Effector memory CD8-positive, alpha-beta T cell (primary cell): ENCODE data around the gene DCC.

Experiments
- ATAC-seq: fragments of 150-1000 bp; cut with Tn5 transposase; replicated peaks from 2 replicates; pipeline ENCODE4 v1.10.0; 2021; ENCODE audit warnings: mild to moderate bottlenecking, moderate library complexity
- DNase-seq, 3 experiments: peaks; one replicate each; pipeline ENCODE4 v3.0.0; 2021
- H3K27ac Mint-ChIP-seq, 2 donors: one replicate each; pipeline ENCODE4 v1.8.0; 2022; ENCODE audit warnings: mild to moderate bottlenecking in 2 of 2, mixed read lengths in 2 of 2, moderate library complexity in 2 of 2
- H3K27me3 Mint-ChIP-seq, 2 donors: one replicate each; pipeline ENCODE4 v1.8.0; 2022; ENCODE audit warnings: mixed read lengths in 2 of 2
- H3K36me3 Mint-ChIP-seq: one replicate; pipeline ENCODE4 v1.8.0; 2022; ENCODE audit warnings: mild to moderate bottlenecking, moderate library complexity, mixed read lengths; ENCODE audit not compliant: insufficient read depth
- H3K4me1 Mint-ChIP-seq, 2 donors: one replicate each; pipeline ENCODE4 v1.8.0; 2022; ENCODE audit warnings: low read depth in 2 of 2, mixed read lengths in 2 of 2
- H3K4me3 Mint-ChIP-seq, 2 donors: one replicate each; pipeline ENCODE4 v1.8.0; 2022; ENCODE audit warnings: mild to moderate bottlenecking in 2 of 2, mixed read lengths in 2 of 2, moderate library complexity in 2 of 2
- H3K9me3 Mint-ChIP-seq, 2 donors: one replicate each; pipeline ENCODE4 v1.8.0; 2022; ENCODE audit warnings: mixed read lengths in 2 of 2

The DCC gene

GRCh38 chr18:53541924-53542323, 1201.9 kb downstream of the DCC start:
- Mint-ChIP-seq H3K9me3 (peaks cover 9 to 27% of the 10 kb centered on the region in 2 donors), H3K27ac (no peak overlapping the region), H3K27me3 (no peaks in the 10 kb centered on the region), H3K4me1 (no peaks in the 10 kb centered on the region), H3K4me3 (no peak overlapping the region), H3K36me3 (no peaks in the 10 kb centered on the region)
- ATAC-seq (no peak), DNase-seq (no peak)

- no peak for DNase-seq
- Mint-ChIP-seq H3K4me3 (no peak overlapping the region), H3K27ac (no peak overlapping the region)
These were observed 1203.7 kb downstream of the DCC start for GRCh38 chr18:53543711-53544110.

DNA sequence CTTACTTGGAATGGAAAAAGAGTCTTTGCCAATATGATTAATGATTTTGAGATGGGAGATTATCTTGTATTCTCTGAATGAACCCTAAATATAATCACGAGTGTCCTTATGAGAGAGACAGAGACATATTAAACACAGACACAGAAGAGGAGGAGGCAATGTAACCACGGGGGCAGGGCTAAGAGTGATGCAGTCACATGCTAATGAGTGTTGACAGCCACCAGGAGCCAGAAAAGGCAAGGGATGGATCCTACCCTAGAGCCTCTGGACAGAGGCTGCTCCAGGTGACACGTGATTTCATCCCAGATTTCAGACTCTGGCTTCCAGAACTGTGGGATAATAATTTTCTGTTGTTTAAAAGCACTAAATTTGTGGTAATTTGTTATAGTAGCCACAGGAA, 1204.9 kb downstream of the DCC start:
- no peak overlapping the region for H3K4me3 Mint-ChIP-seq
- no peak for DNase-seq
- H3K27ac Mint-ChIP-seq: no peak overlapping the region

More at GRCh38 chr18:53543711-53544110, 1203.7 kb downstream of the DCC start:
- Mint-ChIP-seq H3K36me3 (no peaks in the 10 kb centered on the region), H3K9me3 (peaks cover 8 to 21% of the 10 kb centered on the region in 2 donors), H3K4me1 (no peaks in the 10 kb centered on the region), H3K27me3 (no peaks in the 10 kb centered on the region)
- ATAC-seq: no peak

GRCh38 chr18:53551868-53552426, 1212.0 kb downstream of the DCC start:
- Mint-ChIP-seq H3K27me3 (no peaks in the 10 kb centered on the region), H3K4me3 (no peak overlapping the region), H3K36me3 (no peaks in the 10 kb centered on the region), H3K4me1 (no peaks in the 10 kb centered on the region), H3K27ac (no peak overlapping the region), H3K9me3 (peaks cover 0 to 14% of the 10 kb centered on the region in 2 donors)
- DNase-seq (no peak), ATAC-seq (no peak)

More for the DNA sequence above, 1204.9 kb downstream of the DCC start:
- H3K36me3 Mint-ChIP-seq: no peaks in the 10 kb centered on the region
- no peaks in the 10 kb centered on the region for H3K4me1 Mint-ChIP-seq
- no peak for ATAC-seq
- H3K9me3 Mint-ChIP-seq: peaks cover 8 to 21% of the 10 kb centered on the region in 2 donors
- no peaks in the 10 kb centered on the region for H3K27me3 Mint-ChIP-seq

DNA sequence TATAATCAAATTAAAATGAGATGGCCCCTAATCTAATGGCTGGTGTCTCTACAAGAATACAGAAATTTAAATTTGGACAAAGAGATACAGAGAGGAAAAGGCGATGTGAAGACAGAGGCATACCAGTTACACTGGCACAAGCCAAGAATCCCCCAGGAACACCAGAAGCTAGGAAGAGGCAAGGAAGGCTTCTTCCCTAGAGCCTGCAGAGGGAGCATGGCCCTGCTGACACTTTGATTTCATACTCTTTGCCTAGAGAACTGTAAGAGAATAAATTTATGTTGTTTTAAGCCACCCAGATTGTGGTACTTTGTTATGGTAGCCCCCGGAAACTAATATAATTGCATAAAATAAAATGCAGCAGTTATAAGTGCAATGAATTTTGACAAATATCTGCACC, 1213.0 kb downstream of the DCC start:
- Mint-ChIP-seq H3K36me3 (no peaks in the 10 kb centered on the region), H3K9me3 (peaks cover 0 to 14% of the 10 kb centered on the region in 2 donors), H3K4me1 (no peaks in the 10 kb centered on the region), H3K27me3 (no peaks in the 10 kb centered on the region), H3K4me3 (no peak overlapping the region), H3K27ac (no peak overlapping the region)
- DNase-seq (no peak), ATAC-seq (no peak)

DNA sequence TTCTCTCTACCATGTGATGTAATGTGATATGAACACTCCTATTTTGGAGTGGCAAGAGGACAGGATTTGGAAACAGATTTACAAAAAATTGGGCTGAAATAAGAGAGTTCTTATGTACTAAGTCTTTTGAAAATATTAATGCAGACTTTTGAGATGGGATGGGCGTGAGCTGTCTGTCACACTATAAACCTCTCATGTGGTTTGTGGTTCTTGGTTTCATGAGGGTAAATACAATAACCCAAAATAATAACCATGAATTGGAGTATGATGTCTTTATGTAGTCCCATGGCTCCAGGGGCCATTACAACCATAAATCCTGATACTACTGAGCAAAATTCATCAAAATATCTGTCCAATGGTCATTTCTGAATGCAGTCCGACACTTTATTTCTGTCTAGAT, 1216.5 kb downstream of the DCC start:
- Mint-ChIP-seq H3K36me3 (no peaks in the 10 kb centered on the region), H3K4me3 (no peak overlapping the region), H3K9me3 (peaks cover 5 to 14% of the 10 kb centered on the region in 2 donors), H3K27me3 (no peaks in the 10 kb centered on the region), H3K27ac (no peak overlapping the region), H3K4me1 (no peaks in the 10 kb centered on the region)
- ATAC-seq: no peak
- no peak for DNase-seq

DNA sequence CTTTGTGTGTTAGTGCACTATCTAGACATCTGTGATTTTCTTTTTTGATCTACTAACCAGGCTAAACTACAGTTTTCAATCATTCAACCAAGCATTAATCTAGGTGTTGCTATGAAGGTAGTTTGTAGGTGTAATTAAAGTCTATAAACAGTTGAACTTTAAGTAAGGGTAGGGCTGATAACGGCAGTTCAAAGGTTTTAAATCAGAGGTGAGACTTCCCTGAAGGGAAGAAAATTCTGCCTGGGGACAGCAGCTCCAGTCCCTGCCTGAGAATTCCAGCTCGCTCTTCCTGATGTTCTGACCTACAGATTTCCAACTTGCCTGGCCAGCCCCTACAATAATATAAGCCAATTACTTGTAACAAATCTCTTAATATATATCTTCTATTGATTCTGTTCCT, 1220.5 kb downstream of the DCC start:
- Mint-ChIP-seq H3K36me3 (no peaks in the 10 kb centered on the region), H3K27ac (no peak overlapping the region), H3K9me3 (peaks cover 5 to 7% of the 10 kb centered on the region in 2 donors), H3K27me3 (no peaks in the 10 kb centered on the region), H3K4me3 (no peak overlapping the region), H3K4me1 (no peaks in the 10 kb centered on the region)
- ATAC-seq (no peak), DNase-seq (no peak)

GRCh38 chr18:53566626-53567025, 1226.6 kb downstream of the DCC start:
- H3K27ac Mint-ChIP-seq: no peak overlapping the region
- DNase-seq: no peak
- H3K36me3 Mint-ChIP-seq: no peaks in the 10 kb centered on the region
- no peaks in the 10 kb centered on the region for H3K9me3 Mint-ChIP-seq
- ATAC-seq: no peak
- no peak overlapping the region for H3K4me3 Mint-ChIP-seq
- no peaks in the 10 kb centered on the region for H3K4me1 Mint-ChIP-seq
- no peaks in the 10 kb centered on the region for H3K27me3 Mint-ChIP-seq

DNA sequence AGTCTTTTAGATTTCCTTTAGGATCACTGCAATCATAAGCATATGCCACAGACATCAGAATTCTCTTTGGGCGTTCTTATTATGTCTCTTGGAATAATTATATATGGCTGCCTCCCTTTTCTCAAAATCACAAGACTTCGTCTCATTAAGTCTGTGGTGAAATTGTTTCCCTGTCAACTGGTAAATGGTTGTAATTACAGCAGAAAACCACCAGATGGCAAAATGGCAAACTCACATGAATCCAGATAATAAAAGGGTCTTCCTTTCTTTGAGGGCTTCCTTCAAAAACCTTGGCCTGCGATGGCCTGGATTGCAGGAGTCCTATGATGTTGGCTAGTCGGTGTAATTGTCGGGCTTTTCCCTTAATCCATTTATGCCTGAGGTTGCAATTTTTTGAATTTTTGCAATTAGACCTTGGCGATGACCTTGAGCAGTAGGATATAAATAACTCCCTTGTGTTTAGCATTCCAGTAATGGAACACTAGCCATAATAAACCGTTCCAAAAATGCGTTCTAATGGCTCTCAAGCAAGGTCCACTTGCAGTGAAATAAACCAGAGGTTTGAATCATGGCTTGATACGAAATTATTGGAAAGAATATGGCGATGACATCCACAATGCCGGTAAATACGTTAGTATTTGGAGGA, 1228.1 kb downstream of the DCC start:
- H3K36me3 Mint-ChIP-seq: no peaks in the 10 kb centered on the region
- no peaks in the 10 kb centered on the region for H3K4me1 Mint-ChIP-seq
- H3K27ac Mint-ChIP-seq: no peak overlapping the region
- ATAC-seq (no peak), DNase-seq (no peak)
- H3K27me3 Mint-ChIP-seq: no peaks in the 10 kb centered on the region
- H3K4me3 Mint-ChIP-seq: no peak overlapping the region
- H3K9me3 Mint-ChIP-seq: no peaks in the 10 kb centered on the region
